HL-60 (cell line): ENCODE measurements around the gene DDX28.

Experiments
- DNase-seq, 2 experiments: peaks; one replicate each; pipeline ENCODE4 v3.0.0-alpha.2; 2010 to 2020; ENCODE audit warnings: low read depth in 1 of 2, low spot score in 1 of 2
- H3K27ac ChIP-seq: fragments of 250-450 bp; sonication (Bioruptor Pico); replicated peaks from 2 replicates; pipeline ENCODE4 v1.5.1; 2020; ENCODE audit warnings: mild to moderate bottlenecking, moderate library complexity
- H3K27me3 ChIP-seq: fragments of 250-450 bp; sonication (Bioruptor Pico); 2 replicates; pipeline ENCODE4 v1.5.1; 2021; ENCODE audit warnings: mild to moderate bottlenecking, moderate library complexity; ENCODE audit not compliant: insufficient read depth, poor library complexity, severe bottlenecking
- H3K4me3 ChIP-seq: replicated peaks from 2 replicates; pipeline ENCODE4 v1.5.1; 2011; ENCODE audit warnings: mild to moderate bottlenecking, control low read depth, low read length; ENCODE audit not compliant: insufficient read depth
- CTCF ChIP-seq: IDR thresholded peaks from one replicate; pipeline ENCODE4 v1.5.1; 2011; ENCODE audit warnings: low read length, control low read depth, inconsistent platforms; ENCODE audit not compliant: insufficient read depth
- GABPA ChIP-seq: IDR thresholded peaks from 2 replicates; pipeline ENCODE4 v1.6.1; 2012; ENCODE audit warnings: low read depth
- POLR2AphosphoS5 ChIP-seq: IDR thresholded peaks from 2 replicates; pipeline ENCODE4 v1.6.1; 2012; ENCODE audit warnings: low read depth
- REST ChIP-seq: IDR thresholded peaks from 2 replicates; pipeline ENCODE4 v1.6.1; 2012; ENCODE audit warnings: low read depth; ENCODE audit not compliant: insufficient replicate concordance
- SPI1 ChIP-seq: IDR thresholded peaks from 2 replicates; pipeline ENCODE4 v1.6.1; 2012; ENCODE audit warnings: low read depth, mild to moderate bottlenecking, borderline replicate concordance

The DDX28 gene

GRCh38 chr16:68049449-68049848, 26.4 kb upstream of the DDX28 start:
- H3K4me3 ChIP-seq: no peak overlapping the region
- TF ChIP-seq SPI1 (no peak), REST (no peak), CTCF (no peak), GABPA (no peak), POLR2AphosphoS5 (no peak)
- no peaks in the 10 kb centered on the region for H3K27me3 ChIP-seq
- DNase-seq: peak in 1 of 2 experiments; percentile 20
- H3K27ac ChIP-seq: no peak overlapping the region

- DNase-seq: no peak
- Histone ChIP-seq H3K27ac (no peak overlapping the region), H3K4me3 (no peak overlapping the region), H3K27me3 (no peaks in the 10 kb centered on the region)
- TF ChIP-seq POLR2AphosphoS5 (no peak), CTCF (no peak), REST (no peak), GABPA (no peak), SPI1 (no peak)
Observed at GRCh38 chr16:68047987-68048386, 25.0 kb upstream of the DDX28 start.

GRCh38 chr16:68046106-68046505, 23.1 kb upstream of the DDX28 start:
- no peak for DNase-seq
- Histone ChIP-seq H3K27ac (no peak overlapping the region), H3K27me3 (no peaks in the 10 kb centered on the region), H3K4me3 (no peak overlapping the region)
- no peak for TF ChIP-seq POLR2AphosphoS5
- TF ChIP-seq REST: no peak
- TF ChIP-seq GABPA: no peak
- no peak for TF ChIP-seq SPI1
